Neutrophil (primary cell): Measurements from ENCODE around the gene PFKL.

Source experiments
- H3K27ac ChIP-seq: fragments of 200-600 bp; sonication (generic); 2 replicates; pipeline ENCODE4 v1.5.1; 2016; ENCODE audit warnings: mild to moderate bottlenecking, moderate library complexity
- H3K27me3 ChIP-seq: fragments of 200-600 bp; sonication (generic); 2 replicates; pipeline ENCODE4 v1.6.0; 2016; ENCODE audit warnings: mild to moderate bottlenecking
- H3K36me3 ChIP-seq: fragments of 200-600 bp; sonication (generic); 2 replicates; pipeline ENCODE4 v1.5.1; 2017
- H3K4me1 ChIP-seq, 2 experiments: fragments of 200-600 bp in 1 of 2; sonication (generic) in 1 of 2; 1 replicate in 1 of 2; 2 replicates in 1 of 2; pipeline versions ENCODE4 v1.5.1 to v1.6.1; 2013 to 2016; ENCODE audit warnings: low read depth in 1 of 2, low read length in 1 of 2, mild to moderate bottlenecking in 1 of 2, moderate library complexity in 1 of 2; ENCODE audit not compliant: control insufficient read depth in 1 of 2, insufficient read depth in 1 of 2
- H3K4me3 ChIP-seq, 2 experiments: fragments of 200-600 bp in 1 of 2; sonication (generic) in 1 of 2; 1 replicate in 1 of 2; 2 replicates in 1 of 2; pipeline ENCODE4 v1.5.1; 2013 to 2016; ENCODE audit warnings: low read depth in 1 of 2, low read length in 1 of 2, mild to moderate bottlenecking in 1 of 2, moderate library complexity in 1 of 2
- H3K9me3 ChIP-seq: fragments of 200-600 bp; sonication (generic); 2 replicates; pipeline ENCODE4 v1.5.1; 2016
- TF ChIP-seq, protein P1 (sequence below): fragments of 200-600 bp; sonication (generic); IDR thresholded peaks from 2 replicates; pipeline ENCODE4 v1.5.1; 2016; ENCODE audit warnings: antibody characterized with exemption

PFKL gene

DNA sequence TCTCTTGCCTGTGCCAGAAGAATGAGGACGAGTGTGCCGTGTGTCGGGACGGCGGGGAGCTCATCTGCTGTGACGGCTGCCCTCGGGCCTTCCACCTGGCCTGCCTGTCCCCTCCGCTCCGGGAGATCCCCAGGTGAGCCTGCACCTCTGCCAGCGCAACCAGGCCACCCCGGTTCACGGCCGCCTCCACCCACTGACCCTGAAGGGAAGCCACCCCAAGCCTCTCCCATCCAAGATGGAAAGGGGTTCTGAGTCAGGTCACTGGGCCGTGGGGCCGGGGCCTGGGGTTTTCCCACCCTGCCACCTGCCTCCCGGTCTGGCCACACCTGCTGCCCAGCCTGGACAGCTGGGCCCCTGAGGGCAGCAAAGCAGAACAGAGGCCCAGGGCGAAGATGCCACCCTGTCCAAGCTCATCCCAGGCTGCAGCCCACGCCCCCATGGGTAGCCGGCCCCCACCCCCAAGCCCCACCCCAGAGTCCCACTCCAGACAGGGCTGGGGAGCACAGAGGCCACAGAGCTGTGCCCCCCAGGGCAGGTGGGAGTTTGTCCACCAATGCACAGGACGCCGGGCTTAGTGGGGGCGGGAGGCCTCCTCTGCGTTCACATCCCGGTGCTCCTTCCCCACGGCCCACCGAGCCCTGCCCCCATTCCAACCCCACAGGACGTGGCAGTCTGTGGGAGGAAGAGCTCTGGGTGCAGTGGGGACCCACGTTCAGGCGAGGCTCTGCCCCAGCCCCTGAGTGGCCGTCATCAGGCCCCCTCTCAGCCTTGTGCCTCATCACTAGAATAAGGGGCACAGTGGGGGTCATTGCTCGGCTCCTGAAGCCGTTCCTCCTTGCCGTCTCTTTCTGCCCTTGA, 8.5 kb upstream of the PFKL start:
- Histone ChIP-seq H3K36me3 (no peaks in the 10 kb centered on the region), H3K4me3 (no peak overlapping the region), H3K9me3 (no peaks in the 10 kb centered on the region), H3K27ac (no peak overlapping the region), H3K27me3 (peaks cover 29% of the 10 kb centered on the region), H3K4me1 (no peaks in the 10 kb centered on the region)
- TF ChIP-seq, protein P1, sequence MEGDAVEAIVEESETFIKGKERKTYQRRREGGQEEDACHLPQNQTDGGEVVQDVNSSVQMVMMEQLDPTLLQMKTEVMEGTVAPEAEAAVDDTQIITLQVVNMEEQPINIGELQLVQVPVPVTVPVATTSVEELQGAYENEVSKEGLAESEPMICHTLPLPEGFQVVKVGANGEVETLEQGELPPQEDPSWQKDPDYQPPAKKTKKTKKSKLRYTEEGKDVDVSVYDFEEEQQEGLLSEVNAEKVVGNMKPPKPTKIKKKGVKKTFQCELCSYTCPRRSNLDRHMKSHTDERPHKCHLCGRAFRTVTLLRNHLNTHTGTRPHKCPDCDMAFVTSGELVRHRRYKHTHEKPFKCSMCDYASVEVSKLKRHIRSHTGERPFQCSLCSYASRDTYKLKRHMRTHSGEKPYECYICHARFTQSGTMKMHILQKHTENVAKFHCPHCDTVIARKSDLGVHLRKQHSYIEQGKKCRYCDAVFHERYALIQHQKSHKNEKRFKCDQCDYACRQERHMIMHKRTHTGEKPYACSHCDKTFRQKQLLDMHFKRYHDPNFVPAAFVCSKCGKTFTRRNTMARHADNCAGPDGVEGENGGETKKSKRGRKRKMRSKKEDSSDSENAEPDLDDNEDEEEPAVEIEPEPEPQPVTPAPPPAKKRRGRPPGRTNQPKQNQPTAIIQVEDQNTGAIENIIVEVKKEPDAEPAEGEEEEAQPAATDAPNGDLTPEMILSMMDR, result no peak

DNA sequence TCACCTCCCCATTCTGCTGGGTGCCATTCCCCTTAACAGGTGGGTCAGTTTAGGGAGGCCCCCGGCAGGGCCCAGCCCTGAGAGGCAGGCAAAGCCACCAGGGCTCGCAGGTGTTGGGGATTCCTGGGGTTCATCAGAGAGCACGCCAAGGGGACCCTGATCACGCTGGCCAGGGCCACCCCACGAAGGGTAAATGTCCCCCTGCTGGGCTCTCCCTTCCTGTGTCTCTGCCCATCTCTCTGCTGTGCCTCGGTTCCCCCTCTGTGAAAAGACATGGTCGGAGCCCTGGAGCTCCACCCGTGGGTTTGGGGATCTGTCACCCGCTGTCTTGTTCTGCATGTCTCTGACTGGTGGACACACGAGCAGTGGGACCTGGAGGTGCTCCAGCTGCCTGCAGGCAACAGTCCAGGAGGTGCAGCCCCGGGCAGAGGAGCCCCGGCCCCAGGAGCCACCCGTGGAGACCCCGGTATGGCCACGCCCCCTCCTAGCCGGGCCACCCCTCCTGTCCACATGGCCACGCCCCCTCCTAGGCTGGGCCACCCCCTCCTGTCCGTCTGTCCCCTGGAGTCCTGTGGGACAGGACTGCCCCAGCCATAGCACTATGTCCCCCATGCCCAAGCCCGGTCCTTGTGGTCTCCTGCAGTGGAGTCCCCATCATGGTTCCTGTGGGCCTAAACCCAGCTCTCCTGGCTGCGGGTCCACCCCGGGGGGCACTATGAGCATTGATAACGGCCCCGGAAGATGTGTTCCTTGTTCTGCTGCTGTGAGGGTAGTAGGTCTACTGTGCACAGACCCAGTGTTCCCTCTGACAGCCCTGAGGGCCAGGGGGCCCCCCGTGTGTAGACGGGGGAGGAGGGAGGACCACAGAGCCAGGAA, 7.7 kb upstream of the PFKL start:
- no peaks in the 10 kb centered on the region for H3K9me3 ChIP-seq
- TF ChIP-seq, protein P1, result no peak
- peaks cover 29% of the 10 kb centered on the region for H3K27me3 ChIP-seq
- no peaks in the 10 kb centered on the region for H3K36me3 ChIP-seq
- H3K4me1 ChIP-seq, result no peaks in the 10 kb centered on the region
- no peak overlapping the region for H3K4me3 ChIP-seq
- no peak overlapping the region for H3K27ac ChIP-seq

DNA sequence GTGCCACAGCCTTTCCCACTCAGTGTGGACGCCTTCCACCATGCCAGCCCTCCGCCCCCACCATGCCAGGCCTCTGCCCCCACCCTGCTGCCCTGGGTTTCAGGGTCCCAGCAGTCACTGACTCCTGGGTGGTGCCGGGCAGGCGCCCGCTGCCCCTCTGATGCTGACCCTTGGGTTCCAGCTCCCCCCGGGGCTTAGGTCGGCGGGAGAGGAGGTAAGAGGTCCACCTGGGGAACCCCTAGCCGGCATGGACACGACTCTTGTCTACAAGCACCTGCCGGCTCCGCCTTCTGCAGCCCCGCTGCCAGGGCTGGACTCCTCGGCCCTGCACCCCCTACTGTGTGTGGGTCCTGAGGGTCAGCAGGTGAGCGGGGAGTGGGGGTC, 7.0 kb upstream of the PFKL start:
- no peak overlapping the region for H3K27ac ChIP-seq
- no peaks in the 10 kb centered on the region for H3K36me3 ChIP-seq
- H3K27me3 ChIP-seq, result peaks cover 33% of the 10 kb centered on the region
- H3K4me1 ChIP-seq, result peaks cover 4 to 5% of the 10 kb centered on the region in 2 experiments
- H3K9me3 ChIP-seq, result no peaks in the 10 kb centered on the region
- no peak overlapping the region for H3K4me3 ChIP-seq
- TF ChIP-seq, protein P1, result no peak

DNA sequence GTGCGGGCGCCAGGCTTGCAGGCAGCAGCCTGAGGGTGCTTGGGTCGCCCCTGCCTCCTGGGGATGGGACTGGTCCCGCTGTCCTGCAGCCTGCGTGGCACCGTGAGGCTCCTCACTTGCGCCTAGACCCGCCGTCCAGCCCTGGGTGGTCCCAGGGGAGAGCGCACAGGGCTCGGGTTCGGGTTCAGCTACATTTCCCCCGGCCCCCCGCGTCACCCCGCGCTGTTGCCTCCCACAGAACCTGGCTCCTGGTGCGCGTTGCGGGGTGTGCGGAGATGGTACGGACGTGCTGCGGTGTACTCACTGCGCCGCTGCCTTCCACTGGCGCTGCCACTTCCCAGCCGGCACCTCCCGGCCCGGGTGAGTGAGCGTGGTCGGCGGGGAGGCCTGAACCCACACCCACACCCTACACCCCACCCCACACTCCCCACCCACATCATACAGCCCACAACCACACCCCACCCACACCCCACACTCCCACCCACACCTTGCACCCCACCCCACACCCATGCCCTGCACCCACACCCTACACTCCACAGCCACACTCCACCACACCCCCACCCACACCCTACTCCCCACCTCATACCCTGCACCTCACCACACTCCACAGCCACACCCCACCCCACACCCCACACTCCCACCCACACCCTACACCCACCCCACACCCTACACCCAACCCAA, 6.2 kb upstream of the PFKL start:
- Histone ChIP-seq H3K4me1 (peaks cover 8 to 10% of the 10 kb centered on the region in 2 experiments), H3K36me3 (no peaks in the 10 kb centered on the region)
- TF ChIP-seq, protein P1, result no peak

DNA sequence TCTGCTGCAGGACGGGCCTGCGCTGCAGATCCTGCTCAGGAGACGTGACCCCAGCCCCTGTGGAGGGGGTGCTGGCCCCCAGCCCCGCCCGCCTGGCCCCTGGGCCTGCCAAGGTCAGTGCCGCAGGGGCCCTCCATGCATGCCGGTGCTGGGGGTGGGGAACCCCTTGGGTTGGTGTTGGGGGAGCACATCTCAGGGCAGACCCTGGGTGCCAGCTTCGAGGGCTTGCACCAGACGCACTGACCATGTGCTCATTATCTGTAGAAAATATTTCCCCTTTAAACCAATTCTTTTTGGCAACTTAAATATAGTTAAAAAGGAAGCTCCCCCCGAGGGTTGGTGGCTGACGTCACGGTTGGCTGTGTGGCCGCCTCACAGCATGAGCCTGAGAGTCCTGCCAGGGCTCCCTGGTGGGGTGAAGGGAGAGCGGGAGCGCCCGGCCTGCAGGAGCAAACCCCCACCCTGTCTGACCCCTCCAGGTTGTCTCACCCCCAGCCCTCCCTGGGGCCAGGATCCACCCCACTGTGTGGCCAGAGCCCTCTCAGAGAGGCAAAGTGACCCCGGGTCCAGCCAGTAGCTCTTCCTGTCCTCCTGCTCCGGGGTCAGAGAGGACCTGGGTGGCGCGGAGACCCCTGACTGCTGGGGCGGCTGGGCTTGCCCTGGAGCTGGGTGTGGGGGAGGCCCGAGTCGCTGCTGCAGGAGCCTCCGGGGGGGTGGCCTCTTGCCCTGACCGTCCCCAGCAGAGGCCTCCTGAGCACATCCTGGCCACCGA, 5.3 kb upstream of the PFKL start:
- Histone ChIP-seq H3K27ac (no peak overlapping the region), H3K4me3 (no peak overlapping the region), H3K27me3 (peaks cover 46% of the 10 kb centered on the region), H3K36me3 (no peaks in the 10 kb centered on the region), H3K4me1 (peaks cover 15 to 17% of the 10 kb centered on the region in 2 experiments), H3K9me3 (no peaks in the 10 kb centered on the region)
- TF ChIP-seq, protein P1, result no peak

More for the DNA sequence above, 6.2 kb upstream of the PFKL start:
- Histone ChIP-seq H3K27me3 (peaks cover 41% of the 10 kb centered on the region), H3K27ac (no peak overlapping the region), H3K4me3 (no peak overlapping the region), H3K9me3 (no peaks in the 10 kb centered on the region)
